T-helper 2 cell treated with Interferon-gamma antibody and Interleukin-4, amounts not matched to agents 100 ng/mL and 5 ng/mL, for 36 hours (primary cell): ENCODE data around the gene EIF4E. TPM values are rescaled to one million over a fixed set of nuclear protein-coding genes. Genes with fewer than 3 reads are reported as not detected.
"Not testable (repeated sequence)": the region's sequence is repeated elsewhere in the genome, so short reads cannot be mapped to it uniquely, and the experiment has no call there.

Source experiments
- intact Hi-C: fragments of 100-400 bp; cut with micrococcal nuclease; formaldehyde crosslinking; loops from one replicate; pipeline ENCODE4 v1.15.1; 2023
- total RNA-seq: library from RNA; stranded (reverse); gene quantifications from 2 replicates; pipeline ENCODE4 v1.2.3, GENCODE V29; 2022

The EIF4E gene, protein sequence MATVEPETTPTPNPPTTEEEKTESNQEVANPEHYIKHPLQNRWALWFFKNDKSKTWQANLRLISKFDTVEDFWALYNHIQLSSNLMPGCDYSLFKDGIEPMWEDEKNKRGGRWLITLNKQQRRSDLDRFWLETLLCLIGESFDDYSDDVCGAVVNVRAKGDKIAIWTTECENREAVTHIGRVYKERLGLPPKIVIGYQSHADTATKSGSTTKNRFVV
- 98.3 and 107 TPM in 2 replicates for total RNA-seq

DNA sequence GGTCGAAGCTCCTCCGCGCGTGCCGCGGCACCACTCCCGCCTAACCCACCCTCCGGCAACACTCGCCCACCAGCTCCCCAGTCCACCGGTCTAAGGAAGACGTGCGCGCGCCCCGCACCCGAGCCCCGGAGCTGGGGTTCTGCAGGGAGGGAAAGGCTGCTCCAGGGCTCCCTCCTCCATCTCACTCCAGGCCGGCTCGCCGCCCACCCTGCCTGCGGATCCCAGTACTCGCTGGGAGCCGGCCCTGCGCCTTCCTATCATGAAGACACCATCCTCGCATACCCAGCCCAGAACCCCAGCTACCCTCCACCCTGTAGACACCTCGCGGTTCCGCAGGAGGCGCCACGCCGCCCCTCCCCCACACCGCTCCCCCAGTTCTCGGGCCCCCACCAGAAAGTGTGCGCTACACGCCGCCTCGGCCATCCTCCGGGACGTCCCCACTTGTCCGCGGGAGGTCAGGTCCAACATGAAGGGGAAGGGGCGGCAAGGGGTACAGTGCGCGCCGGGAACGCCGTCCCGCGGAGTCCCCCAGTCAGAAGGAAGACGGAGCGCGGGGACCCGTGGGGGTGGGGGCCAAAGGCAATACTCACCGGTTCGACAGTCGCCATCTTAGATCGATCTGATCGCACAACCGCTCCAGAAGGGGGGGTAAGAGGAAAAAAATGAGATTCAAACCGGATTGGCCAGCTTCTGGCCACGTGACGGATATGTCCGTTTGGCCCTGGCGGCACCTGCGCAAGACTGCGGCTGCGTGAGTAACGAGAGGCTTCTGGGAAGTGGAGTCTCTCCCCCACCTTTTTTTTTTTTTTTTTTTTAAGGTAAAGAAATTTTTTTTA, at the start of gene EIF4E:
Gene EIF4E (minus strand): TSS at position 629 of the 836 bp plus-strand sequence. CDS start 21 bp downstream, at position 608.
- intact Hi-C loops: loop anchor here (1.0 to 5.0 kb wide), 14 partner anchors 67 to 1022 kb away; partner anchors contain the start of genes ADH5, H2AZ1, METAP1 and RAP1GDS1

DNA sequence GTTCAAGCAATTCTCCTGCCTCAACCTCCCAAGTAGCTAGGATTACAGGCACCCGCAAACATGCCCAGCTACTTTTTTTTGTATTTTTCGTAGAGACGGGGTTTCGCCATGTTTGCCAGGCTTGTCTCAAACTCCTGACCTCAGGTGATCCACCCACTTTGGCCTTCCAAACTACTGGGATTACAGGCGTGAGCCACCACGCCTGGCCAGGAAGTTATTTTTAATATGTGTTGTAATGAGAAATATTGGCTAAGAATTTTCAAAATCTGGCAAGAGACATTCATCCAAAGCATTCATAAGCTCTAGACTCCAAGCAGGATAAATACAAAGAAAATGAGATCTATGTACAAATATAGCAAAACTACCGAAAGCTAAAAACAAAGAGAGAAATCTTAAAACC, 48.6 kb upstream of the EIF4E start:
- intact Hi-C loops: no loop called here

DNA sequence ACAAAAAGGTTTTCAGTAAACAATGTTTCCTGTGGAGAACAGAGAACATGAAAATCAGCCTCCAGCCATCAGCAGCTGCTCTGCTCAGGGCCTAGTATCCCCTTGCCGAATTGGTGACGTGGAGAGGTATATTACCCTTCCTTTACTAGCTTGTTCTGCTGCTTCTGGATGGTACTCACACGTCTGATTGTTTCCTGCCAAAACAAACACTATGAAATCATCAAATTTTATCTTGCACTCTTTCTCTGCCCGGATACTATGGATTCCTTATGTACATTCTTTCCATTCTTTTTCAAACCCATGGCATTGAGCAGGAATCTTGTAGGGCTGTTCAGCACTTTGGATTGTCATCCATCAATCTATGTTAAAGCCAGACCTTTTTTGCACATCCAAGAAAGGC, 47.8 kb upstream of the EIF4E start:
- intact Hi-C loops: no loop called here

DNA sequence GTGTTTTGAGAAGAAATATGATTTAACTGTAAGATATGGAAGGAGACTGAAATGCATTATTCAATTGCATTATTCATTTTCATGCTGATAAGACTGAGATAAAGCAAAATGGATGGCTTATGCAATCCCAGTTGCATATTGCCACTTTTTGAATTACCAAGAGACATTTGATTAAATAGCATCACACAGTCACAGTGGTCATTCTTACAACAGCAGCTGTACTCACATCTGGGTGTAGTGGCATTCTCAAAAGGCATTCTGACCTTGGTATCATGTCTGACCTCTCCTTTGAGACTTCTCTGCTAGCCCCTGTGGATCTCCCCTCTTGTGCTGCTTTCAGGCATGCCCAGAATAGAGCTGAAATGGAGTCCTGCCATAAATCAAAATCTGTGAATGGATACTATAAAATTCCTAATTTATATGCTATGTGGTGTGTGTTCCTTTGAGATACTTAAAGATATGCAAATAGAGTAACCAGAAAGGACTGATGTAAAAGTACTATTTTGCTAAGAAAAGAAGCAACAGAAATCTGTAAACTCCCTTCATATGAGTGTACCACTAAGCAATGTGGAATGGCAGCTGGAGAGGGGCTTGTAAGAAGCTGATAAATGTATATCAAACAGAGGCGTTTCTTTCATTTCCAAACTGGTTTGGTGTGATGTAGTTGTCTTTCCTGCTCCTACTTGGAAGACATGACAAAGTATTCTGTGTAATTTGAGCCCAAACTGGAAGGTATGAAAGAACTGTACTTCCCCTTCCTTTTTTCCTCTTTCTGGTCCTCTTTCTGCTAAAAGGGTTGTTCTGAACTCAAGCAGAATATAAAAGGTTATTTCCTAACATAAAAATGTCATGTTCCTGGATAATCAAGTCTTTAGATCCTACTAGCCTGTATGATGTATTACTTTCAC, 41.2 kb upstream of the EIF4E start:
- intact Hi-C loops: no loop called here

DNA sequence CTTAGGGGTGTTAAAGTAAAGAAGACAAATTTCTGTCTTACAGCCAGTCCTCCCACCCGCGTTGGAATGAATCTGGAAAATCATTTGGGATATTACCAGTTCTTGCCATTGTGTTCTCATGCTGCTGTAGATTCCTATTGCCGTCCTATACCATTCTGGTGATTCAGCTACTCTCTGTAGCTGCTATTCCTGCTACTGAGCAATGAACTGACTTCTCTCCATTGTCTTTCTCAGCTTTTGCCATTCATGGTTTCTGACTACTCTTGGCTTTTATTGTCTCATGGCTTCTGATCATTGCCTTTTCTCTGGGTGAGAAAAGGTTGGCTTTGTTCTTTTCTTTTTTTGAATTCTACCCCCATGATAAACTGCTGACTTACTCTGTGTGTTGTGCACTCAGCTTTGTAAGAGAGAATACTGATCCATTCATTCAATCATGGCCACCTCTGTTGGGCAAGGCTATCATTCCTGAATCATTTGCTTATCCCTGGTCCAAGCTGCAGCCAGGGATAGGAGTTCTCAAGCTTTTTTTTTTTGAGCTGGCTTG, 38.9 kb upstream of the EIF4E start:
- intact Hi-C loops: no loop called here

DNA sequence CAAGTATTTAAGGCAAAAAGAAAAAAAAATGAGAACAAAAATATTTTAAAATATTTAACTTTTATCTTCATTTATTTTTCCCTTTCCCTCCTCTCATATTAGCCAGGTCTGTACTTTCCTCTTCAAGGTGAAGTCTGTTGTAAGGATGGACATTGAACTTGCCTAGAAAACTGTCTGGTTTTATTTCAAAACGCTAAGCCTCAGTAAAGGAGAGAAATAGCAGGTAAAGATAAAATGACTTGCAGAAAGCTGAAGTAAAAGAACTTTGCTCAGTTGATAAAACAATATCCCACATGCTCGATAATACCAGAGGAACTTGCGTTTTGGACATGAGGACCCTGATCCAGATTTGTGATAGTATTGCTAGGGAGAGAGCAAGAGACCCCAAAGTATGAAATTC, 38.0 kb upstream of the EIF4E start:
- intact Hi-C loops: no loop called here

DNA sequence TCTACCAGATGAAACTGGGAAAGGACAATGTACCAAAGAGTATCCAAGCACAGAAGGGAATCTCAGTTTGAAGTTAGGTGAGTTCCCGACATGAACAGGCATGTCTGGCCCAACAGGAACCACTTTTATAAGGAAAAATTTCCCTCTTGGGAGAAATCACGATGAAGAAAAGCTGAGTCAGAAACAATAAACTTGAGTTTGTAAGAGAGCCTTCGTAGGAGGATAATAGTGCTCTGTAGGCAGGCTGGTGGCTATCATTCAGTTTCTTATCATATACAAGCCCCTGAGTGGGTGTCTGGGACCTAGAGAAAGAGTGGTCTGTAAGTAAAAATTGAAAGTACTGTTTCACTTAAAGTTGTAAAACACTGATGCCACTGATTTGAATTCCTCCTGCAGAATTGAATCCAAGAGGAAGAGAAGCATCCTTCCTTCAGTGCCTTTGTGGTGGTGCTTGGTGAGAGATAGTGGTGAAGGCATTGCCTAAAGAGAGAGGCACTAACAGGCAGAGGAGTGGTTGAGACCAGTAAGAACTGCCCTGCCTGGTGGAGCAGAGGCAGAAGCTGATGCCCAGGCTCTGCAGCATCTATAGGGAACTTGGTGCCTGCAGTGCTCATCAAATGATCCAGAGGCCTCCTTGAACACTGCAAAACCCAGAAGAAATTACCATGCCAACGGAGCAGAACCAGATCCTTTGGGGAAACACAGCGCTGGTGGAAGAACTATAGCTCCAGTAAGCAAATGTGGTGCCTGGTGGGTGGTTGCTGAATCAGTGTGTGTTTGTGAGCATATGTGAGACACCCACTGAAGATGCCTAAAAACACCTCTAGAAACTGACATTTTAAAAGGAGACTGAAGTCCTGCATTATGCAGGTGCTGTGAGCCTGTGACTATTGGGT, 34.9 kb upstream of the EIF4E start:
- intact Hi-C loops: no loop called here

DNA sequence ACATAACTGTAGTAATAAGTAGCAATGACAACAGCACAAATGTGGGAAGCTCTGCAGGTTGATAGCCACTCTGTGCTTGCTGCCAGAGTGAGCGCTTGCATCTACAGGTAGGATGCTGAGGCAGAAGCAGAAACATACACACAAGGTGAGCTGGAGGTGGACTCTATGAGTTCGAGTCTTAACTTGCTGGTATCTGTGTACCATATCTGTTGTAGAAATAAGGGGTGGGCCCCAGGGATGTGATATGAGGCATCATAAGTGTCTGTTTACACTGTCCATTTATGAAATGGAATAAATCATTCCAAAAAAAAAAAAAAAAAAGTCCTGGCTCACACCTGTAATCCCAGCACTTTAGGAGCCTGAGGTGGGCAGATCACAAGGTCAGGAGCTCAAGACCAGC, 32.8 kb upstream of the EIF4E start:
- intact Hi-C loops: no loop called here

DNA sequence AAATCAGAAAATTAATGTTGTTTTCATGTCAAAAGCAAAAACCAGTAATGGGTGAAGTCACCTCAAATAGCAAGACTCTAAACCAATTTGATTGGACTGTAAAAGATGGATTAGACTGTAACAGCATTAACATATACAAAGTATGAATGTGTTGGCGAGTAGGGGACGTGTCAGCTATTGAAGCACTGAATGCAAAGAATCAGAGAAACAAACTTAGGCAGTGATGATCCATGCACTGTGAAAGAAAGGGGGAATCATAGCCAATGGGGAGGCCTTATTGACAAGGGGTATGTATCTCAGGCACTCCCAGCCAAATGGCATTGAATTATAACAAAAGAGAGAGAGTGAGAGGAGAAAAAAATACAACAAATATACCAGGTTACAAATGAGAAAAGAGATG, 30.5 kb upstream of the EIF4E start:
- intact Hi-C loops: no loop called here

DNA sequence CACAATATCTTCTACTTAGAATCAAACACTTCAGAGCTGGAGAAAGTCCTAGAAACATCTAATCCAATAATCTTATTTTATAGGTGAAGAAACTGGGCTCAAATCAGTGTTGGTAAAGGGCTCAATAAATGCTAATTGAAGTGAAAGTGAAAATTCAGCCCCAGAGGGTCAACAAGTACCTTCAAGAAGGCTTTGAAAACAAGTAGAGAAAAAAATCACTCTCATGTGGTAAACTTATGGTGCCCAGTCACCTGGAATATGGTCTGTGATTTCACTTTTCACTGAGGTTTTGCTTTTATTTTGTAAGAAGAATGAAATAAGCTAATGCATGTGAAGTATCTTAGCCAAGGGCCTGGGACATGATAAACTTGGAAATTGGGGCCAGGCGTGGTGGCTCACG, 29.1 kb upstream of the EIF4E start:
- intact Hi-C loops: no loop called here

DNA sequence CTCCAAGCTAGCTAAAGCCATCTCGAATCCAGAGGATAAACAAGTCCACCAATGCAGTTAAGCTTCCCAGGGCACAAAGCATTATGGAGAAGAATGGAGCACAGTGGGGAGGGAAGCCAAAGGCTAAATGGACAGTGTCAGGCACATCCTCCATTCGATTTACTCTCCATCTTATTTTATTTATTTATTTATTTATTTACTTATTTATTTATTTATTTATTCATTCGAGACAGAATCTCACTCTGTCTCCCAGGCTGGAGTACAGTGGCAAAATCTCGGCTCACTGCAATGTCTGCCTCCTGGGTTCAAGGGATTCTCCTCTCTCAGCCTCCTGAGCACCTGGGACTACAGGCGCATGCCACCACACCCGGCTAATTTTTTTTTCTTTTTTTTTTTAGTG, 26.3 kb upstream of the EIF4E start:
- intact Hi-C loops: no loop called here

DNA sequence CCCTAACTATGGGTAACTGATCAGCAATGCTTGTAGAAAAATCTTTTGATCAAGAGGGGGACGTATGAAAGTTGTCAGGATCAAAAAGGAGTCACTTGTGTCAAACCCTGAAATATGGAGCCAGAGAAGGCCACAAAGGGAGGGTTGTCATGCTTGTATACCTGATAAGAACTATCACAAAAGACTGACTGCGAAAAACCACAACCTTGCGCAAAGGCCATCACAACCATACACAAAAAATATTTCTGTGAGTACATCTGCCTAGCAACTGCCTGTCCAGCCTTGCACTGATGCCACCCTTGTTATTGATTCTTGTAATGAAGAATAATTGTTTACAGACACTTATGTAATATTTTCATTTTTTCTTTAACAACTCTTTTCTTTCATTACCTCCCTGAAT, 22.8 kb upstream of the EIF4E start:
- intact Hi-C loops: no loop called here

DNA sequence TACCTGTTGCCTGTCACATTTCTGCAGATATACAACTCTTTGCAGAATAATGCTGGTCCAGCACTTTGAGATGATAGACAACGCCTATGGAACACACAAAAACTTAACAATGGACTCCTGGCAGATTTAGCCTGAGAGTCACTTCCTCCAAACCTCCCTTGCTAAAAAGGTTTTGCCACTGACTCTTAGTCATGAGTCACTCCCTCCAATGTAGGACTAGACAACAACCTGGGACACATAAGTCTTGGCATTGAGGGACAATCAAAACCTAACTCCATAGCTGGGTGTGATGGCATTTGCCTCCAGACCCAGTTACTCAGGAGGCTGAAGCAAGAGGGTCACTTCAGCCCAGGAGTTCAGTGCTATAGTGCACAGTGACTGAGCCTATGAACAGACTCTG, 22.0 kb upstream of the EIF4E start:
- intact Hi-C loops: no loop called here

DNA sequence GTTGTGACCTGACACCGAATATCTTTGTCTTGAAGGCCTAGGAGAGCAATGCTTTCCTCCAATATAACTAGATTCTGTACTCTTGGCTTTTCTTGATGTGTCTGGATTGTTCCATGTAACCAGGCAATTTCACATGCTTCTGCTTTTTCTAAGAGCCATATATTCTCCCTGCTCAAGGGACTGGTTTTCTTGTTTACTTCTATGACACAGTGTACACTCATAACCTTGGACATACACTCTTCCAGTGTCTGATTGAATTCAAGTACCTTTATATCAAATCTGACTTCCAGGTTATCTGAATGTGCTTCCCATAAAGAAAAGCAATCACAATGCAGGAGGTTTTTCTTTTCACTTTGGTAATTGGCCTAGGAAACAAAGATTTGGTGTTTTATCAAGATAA, 17.4 kb upstream of the EIF4E start:
- intact Hi-C loops: no loop called here

DNA sequence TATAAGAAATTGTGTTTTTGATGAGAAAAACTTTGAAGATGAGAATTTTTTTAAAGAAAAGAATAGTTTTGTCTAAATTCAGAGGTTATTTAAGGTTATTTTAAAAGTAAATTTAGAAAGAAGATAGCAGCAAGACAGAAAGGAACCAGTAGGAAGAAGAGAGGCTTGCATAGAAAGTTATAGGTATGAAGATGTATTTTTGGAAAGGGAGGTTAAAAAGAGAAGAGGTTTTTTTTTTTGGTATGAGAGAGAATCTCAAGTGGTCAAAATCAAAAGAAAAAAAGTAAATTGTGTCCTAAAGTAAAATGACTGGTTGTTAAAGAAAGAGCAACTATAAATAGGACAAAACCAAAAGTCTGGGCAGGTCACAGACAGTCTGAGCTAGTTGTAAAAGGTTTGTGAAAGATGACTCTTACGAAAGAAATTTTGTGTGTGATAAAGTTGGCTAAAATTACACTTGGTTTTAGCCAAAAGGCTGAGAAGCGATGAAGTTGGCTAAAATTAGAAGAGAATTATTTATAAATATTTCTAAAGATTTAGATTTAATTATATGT, 16.4 kb upstream of the EIF4E start:
- intact Hi-C loops: no loop called here

DNA sequence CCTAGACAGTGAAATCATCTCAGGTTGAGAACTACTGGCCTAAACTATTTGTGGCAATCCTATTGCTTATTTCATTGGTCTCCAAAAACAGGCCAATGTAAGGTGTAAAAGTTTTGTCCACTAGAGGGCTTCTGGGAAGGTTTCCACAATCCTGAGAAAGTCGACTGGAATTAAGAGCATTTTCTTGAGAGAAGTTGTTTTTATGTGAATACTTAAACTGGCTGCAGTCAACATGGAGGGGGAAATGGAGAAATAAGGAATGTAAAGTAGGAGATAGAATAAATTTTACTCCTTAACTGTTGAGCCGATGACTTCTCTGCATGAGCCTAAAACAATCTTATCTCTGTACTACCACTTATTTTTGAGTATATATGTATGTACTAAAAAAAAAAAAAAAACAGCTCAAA, 11.0 kb upstream of the EIF4E start:
- intact Hi-C loops: no loop called here

DNA sequence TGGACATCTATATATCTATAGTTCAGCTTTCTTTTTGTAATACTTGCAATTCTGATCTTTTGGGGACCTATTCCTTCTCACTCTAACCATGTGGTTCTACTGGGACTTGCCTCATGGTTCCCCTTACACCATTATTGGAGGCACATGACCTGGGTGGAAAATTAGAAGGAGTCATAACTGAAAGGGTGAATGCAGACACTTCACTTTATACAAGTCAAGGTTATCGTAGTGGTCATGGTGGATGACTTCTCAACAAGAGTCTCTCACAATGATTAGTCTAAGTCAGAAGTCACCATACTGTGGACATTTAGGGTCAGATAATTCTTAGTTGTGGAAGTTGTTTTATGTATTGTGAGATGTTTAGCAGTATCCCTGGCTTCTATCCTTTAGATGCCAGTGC, 10.5 kb upstream of the EIF4E start:
- intact Hi-C loops: no loop called here

DNA sequence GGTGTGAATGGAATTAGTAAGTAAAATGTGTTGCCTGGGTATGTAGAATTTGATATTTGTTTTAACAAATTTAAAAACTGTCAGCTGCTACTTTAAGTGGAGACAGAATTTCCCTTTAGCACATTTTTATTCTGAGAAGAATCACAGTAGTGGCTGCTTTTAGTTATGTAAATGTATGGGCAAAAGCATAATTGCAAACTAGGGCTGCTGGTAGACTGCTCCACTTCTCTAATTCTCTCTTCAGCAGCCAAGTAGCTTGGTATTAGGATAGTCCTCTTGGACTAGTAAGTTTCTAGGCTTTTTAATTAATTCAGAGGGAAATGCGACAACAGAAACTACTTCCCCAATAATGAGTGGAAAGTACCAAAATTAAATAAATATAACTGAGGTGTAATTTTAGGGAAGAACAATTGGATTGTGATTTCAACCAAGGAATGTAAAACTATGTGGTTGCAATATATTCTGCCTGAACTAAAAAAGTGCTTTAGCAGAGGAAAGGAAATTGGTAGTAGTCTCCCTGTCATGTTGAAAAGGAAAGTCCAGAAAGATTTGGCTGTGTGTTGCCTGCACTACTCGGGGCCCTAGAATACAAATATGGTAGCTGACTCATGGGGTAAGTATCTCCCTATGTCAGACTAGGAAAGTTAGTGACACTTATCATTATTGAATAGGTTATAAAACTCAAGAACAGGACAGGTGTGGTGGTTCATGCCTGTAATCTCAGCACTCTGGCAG, 9.2 kb upstream of the EIF4E start:
- intact Hi-C loops: no loop called here

DNA sequence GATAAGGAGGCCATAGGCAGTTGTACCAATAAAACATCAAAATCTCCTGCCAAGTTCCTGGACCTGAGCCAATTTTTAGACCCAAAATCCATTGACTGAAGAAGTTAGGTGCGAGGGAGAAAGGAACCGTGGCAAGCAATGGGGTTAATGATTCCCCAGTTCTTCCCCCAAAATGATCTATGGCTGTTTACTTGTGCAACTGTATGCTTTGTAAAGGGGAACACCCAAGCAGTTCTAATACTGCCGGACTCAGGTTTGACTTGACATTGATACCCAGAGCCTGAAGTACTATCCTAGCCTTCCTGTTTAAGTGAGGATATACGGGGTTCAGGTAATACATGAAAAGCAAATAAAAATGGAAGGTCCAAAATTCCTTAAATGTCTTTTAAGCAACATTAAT, 6.7 kb upstream of the EIF4E start:
- intact Hi-C loops: no loop called here

DNA sequence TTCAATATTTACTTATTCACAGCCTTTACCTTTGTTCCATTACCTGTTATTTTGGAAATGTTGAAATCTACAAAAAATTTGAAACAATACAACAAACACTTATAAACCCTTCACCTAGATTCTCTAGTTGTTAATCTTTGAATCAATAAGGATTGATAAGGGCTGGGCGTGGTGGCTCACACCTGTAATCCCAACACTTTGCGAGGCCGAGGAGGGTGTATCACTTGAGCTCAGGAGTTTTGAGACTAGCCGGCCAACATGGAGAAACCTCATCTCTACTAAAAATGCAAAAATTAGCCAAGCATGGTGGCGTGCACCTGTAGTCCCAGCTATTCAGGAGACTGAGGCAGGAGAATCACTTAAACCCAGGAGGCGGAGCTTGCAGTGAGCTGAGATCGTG, 5.9 kb upstream of the EIF4E start:
- intact Hi-C loops: not testable (repeated sequence)
